Measurements from ENCODE around the gene CLIP4. TPM values are rescaled to one million over a fixed set of nuclear protein-coding genes. Genes with fewer than 3 reads are reported as not detected.

Gene CLIP4
- total and polyA plus RNA-seq, 2 of the 4 experiments (the other 2 are of a cell fraction) = 29.7 to 66.3 TPM

DNA sequence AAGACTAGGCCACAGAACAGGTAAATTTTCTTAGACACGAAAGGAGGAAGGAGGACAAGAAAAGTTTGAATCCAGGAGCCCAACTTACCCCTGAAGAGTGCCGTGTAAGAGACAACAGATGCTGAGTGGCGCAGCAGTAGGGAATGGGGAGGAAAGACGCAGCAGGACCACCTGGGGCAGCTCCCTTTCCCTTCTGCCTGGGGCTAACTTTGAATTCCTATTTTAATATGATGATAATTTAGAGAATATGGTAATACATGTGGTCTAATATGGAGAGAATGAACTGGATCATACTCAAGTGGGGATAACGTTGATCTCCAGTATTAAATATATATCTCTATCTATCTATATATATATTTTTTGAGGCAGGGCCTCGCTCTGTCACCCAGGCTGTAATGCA lies 69.3 kb downstream of the CLIP4 start:
- no peaks in the 10 kb centered on the region for H4K20me1 ChIP-seq (ENCODE audit: insufficient read depth, low read length)
- ATAC-seq (ENCODE audit: low read depth) (no peak), DNase-seq (no peak)
- peaks cover 12% of the 10 kb centered on the region for H3K36me3 ChIP-seq (ENCODE audit: control insufficient read depth, insufficient read depth, low read length)
- intact Hi-C loops (cut with micrococcal nuclease) = no loop called here
- H3K4me2 ChIP-seq (ENCODE audit: low read depth, low read length) = no peak overlapping the region
- no peak overlapping the region for H4K8ac ChIP-seq (ENCODE audit: low read depth in 2 of 2, low read length in 2 of 2)
- H3K9ac ChIP-seq (ENCODE audit: low read depth, low read length) = no peak overlapping the region
- no TSS peak for BruUV-seq (replicated peaks)
- ChIA-PET CTCF (no interaction called here), POLR2A (ENCODE audit: unreplicated experiment) (no interaction called here)
- H3K27me3 ChIP-seq (ENCODE audit: control insufficient read depth, insufficient read depth, low read length) = no peaks in the 10 kb centered on the region
- no peak overlapping the region for H3K27ac ChIP-seq (ENCODE audit: insufficient read depth, low read length)
- in situ Hi-C loops (cut with MboI; ENCODE audit: low sequenced_read_pairs) = no loop called here
- H2AFZ ChIP-seq (replicated peaks; ENCODE audit: low read length, poor library complexity) = no peak overlapping the region
- no peaks in the 10 kb centered on the region; the same call in 1 of the 2 replicates for H3K9me3 ChIP-seq (ENCODE audit: control insufficient read depth, insufficient read depth, low read length)
- H3K14ac ChIP-seq (replicated peaks; ENCODE audit: low read depth, low read length) = no peak overlapping the region
- H3K79me1 ChIP-seq (ENCODE audit: low read depth in 1 of 2, low read length in 2 of 2) = peaks cover 0 to 4% of the 10 kb centered on the region in 2 experiments; a peak in 2 of 4 replicates
- WGBS, 2 experiments (ENCODE audit: extremely low coverage in 2 of 2, insufficient read length in 1 of 2) = no CpG with 5 or more reads among the region's 6 CpGs
- peaks cover 4% of the 10 kb centered on the region; the same call in 1 of the 2 replicates for H3K9me1 ChIP-seq (ENCODE audit: insufficient read depth, low read length)
- no peak overlapping the region for H2BK20ac ChIP-seq (ENCODE audit: low read depth, low read length)
- dilution Hi-C loops (cut with HindIII; ENCODE audit: low sequenced_read_pairs, unreplicated experiment) = no loop called here
- H3K23ac ChIP-seq (ENCODE audit: low read depth, low read length) = no peak overlapping the region
- H2BK5ac ChIP-seq (ENCODE audit: low read depth, low read length, poor library complexity, severe bottlenecking) = no peak overlapping the region
- H3K4ac ChIP-seq (ENCODE audit: low read depth, low read length) = no peak overlapping the region
- no peak overlapping the region for H2AK9ac ChIP-seq (replicated peaks; ENCODE audit: low read depth, low read length, poor library complexity)
- H2BK15ac ChIP-seq (ENCODE audit: low read depth, low read length) = no peak overlapping the region
- no peak overlapping the region for H3K18ac ChIP-seq (ENCODE audit: low read depth, low read length)
- no peak overlapping the region for H4K91ac ChIP-seq (ENCODE audit: insufficient read depth, low read depth, low read length)
- TF ChIP-seq CEBPB (IDR thresholded peaks at IDR 0.05; ENCODE audit: low read depth, low read length) = no peak
- TF ChIP-seq FOS (IDR thresholded peaks at IDR 0.05; ENCODE audit: low read depth, low read length) = no peak
- no peak for TF ChIP-seq RCOR1 (IDR thresholded peaks at IDR 0.05; ENCODE audit: insufficient replicate concordance, low read length)
- TF ChIP-seq MXI1 (IDR thresholded peaks at IDR 0.05; ENCODE audit: borderline replicate concordance, low read depth, low read length) = no peak
- TF ChIP-seq, protein P1, sequence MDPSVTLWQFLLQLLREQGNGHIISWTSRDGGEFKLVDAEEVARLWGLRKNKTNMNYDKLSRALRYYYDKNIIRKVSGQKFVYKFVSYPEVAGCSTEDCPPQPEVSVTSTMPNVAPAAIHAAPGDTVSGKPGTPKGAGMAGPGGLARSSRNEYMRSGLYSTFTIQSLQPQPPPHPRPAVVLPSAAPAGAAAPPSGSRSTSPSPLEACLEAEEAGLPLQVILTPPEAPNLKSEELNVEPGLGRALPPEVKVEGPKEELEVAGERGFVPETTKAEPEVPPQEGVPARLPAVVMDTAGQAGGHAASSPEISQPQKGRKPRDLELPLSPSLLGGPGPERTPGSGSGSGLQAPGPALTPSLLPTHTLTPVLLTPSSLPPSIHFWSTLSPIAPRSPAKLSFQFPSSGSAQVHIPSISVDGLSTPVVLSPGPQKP (IDR thresholded peaks at IDR 0.05; ENCODE audit: borderline replicate concordance, low read depth, low read length) = no peak
- TF ChIP-seq RFX5 (IDR thresholded peaks at IDR 0.05; ENCODE audit: low read depth, low read length) = no peak
- TF ChIP-seq BHLHE40 (IDR thresholded peaks at IDR 0.05; ENCODE audit: low read depth, low read length) = no peak
- no peak for TF ChIP-seq MAZ (IDR thresholded peaks at IDR 0.05; ENCODE audit: borderline replicate concordance, low read depth, low read length)
- no peak for TF ChIP-seq CHD1 (IDR thresholded peaks at IDR 0.05; ENCODE audit: low read depth, low read length)
- no peak for TF ChIP-seq MAFK (IDR thresholded peaks at IDR 0.05; ENCODE audit: low read depth, low read length)
- TF ChIP-seq, protein P2, sequence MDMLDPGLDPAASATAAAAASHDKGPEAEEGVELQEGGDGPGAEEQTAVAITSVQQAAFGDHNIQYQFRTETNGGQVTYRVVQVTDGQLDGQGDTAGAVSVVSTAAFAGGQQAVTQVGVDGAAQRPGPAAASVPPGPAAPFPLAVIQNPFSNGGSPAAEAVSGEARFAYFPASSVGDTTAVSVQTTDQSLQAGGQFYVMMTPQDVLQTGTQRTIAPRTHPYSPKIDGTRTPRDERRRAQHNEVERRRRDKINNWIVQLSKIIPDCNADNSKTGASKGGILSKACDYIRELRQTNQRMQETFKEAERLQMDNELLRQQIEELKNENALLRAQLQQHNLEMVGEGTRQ (IDR thresholded peaks at IDR 0.05; ENCODE audit: low read depth, low read length) = no peak
- TF ChIP-seq NFE2L2 (IDR thresholded peaks at IDR 0.05; ENCODE audit: low read depth, low read length) = no peak
- TF ChIP-seq SMC3 (IDR thresholded peaks at IDR 0.05; ENCODE audit: low read depth, low read length) = no peak
- TF ChIP-seq, protein P3, sequence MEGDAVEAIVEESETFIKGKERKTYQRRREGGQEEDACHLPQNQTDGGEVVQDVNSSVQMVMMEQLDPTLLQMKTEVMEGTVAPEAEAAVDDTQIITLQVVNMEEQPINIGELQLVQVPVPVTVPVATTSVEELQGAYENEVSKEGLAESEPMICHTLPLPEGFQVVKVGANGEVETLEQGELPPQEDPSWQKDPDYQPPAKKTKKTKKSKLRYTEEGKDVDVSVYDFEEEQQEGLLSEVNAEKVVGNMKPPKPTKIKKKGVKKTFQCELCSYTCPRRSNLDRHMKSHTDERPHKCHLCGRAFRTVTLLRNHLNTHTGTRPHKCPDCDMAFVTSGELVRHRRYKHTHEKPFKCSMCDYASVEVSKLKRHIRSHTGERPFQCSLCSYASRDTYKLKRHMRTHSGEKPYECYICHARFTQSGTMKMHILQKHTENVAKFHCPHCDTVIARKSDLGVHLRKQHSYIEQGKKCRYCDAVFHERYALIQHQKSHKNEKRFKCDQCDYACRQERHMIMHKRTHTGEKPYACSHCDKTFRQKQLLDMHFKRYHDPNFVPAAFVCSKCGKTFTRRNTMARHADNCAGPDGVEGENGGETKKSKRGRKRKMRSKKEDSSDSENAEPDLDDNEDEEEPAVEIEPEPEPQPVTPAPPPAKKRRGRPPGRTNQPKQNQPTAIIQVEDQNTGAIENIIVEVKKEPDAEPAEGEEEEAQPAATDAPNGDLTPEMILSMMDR (conservative IDR thresholded peaks at IDR 0.05; ENCODE audit: low read depth, low read length) = no peak
- no peak for TF ChIP-seq POLR2A (IDR thresholded peaks at IDR 0.05; ENCODE audit: low read depth, low read length)
- no peak for TF ChIP-seq RAD21 (IDR thresholded peaks at IDR 0.05; ENCODE audit: low read length)
- H3K4me3 ChIP-seq (ENCODE audit: insufficient read depth, low read depth, low read length) = no peak overlapping the region
- H2BK120ac ChIP-seq (ENCODE audit: low read depth, low read length) = no peak overlapping the region
- no peak overlapping the region for H2AK5ac ChIP-seq (ENCODE audit: low read depth, low read length)
- H4K5ac ChIP-seq (ENCODE audit: low read depth, low read length) = no peak overlapping the region
- H3K4me1 ChIP-seq (ENCODE audit: control insufficient read depth, insufficient read depth, low read length) = 0 out of 2 replicates have a peak, but pooled peaks cover 2% of the 10 kb centered on the region
- H3K56ac ChIP-seq (ENCODE audit: extremely low read depth, insufficient read depth, low read length) = no peak overlapping the region
